WTC11 (cell line): Measurements from ENCODE around the gene CTCF. TPM values are rescaled to one million over a fixed set of nuclear protein-coding genes. Genes with fewer than 3 reads are reported as not detected.

Experiments
- ATAC-seq: fragments of 200-7000 bp; cut with Tn5 transposase; 2 replicates; pipeline ENCODE4 v1.10.0; 2021; ENCODE audit warnings: mild to moderate bottlenecking, moderate library complexity
- CTCF ChIA-PET: fragments of 300-600 bp; sonication (Branson Sonifier 250); formaldehyde crosslinking; loops from one replicate; lab custom pipeline; 2021; ENCODE audit warnings: antibody characterized with exemption; lab: Charles Lee
- POLR2A ChIA-PET: fragments of 350-600 bp; sonication (Branson Sonifier 250); formaldehyde crosslinking; loops from one replicate; lab custom pipeline; 2021; ENCODE audit warnings: antibody characterized with exemption; lab: Charles Lee
- DNase-seq: peaks from one replicate; pipeline ENCODE4 v3.0.0; 2021; ENCODE audit warnings: low spot score
- H3K27ac Mint-ChIP-seq: 2 replicates; pipeline ENCODE4 v1.8.0; 2021; ENCODE audit warnings: mixed read lengths
- H3K27me3 Mint-ChIP-seq: 2 replicates; pipeline ENCODE4 v1.8.0; 2021; ENCODE audit warnings: low read depth, mild to moderate bottlenecking, moderate library complexity, mixed read lengths
- H3K36me3 Mint-ChIP-seq: 2 replicates; pipeline ENCODE4 v1.8.0; 2021; ENCODE audit warnings: mixed read lengths
- H3K4me1 Mint-ChIP-seq: 2 replicates; pipeline ENCODE4 v1.8.0; 2022; ENCODE audit warnings: mixed read lengths
- H3K4me3 Mint-ChIP-seq: 2 replicates; pipeline ENCODE4 v1.8.0; 2021; ENCODE audit warnings: mild to moderate bottlenecking, moderate library complexity, mixed read lengths
- H3K9me3 Mint-ChIP-seq: 2 replicates; pipeline ENCODE4 v1.8.0; 2021; ENCODE audit warnings: mixed read lengths
- CREB1 ChIP-seq: sonication (generic); formaldehyde crosslinking; IDR thresholded peaks from 2 replicates; pipeline ENCODE4 v1.8.0; 2023; ENCODE audit warnings: mild to moderate bottlenecking, missing genetic modification reagents
- FOXK1 ChIP-seq: sonication (generic); formaldehyde crosslinking; IDR thresholded peaks from 2 replicates; pipeline ENCODE4 v1.8.0; 2022; ENCODE audit warnings: mild to moderate bottlenecking, moderate library complexity, missing genetic modification reagents
- GTF2I ChIP-seq: fragments of 250-450 bp; sonication (Bioruptor Pico); conservative IDR thresholded peaks from 2 replicates; pipeline ENCODE4 v1.4.0; 2021; ENCODE audit warnings: mild to moderate bottlenecking
- IRF2 ChIP-seq: sonication (generic); formaldehyde crosslinking; IDR thresholded peaks from 2 replicates; pipeline ENCODE4 v1.8.0; 2022; ENCODE audit warnings: low read depth, missing genetic modification reagents, borderline replicate concordance
- JUN ChIP-seq: sonication (generic); formaldehyde crosslinking; IDR thresholded peaks from 2 replicates; pipeline ENCODE4 v1.8.0; 2023; ENCODE audit warnings: mild to moderate bottlenecking, missing genetic modification reagents
- KAT7 ChIP-seq: sonication (generic); formaldehyde crosslinking; IDR thresholded peaks from 2 replicates; pipeline ENCODE4 v1.8.1; 2023; ENCODE audit warnings: missing genetic modification reagents, mild to moderate bottlenecking, borderline replicate concordance
- RELA ChIP-seq: sonication (generic); formaldehyde crosslinking; IDR thresholded peaks from 2 replicates; pipeline ENCODE4 v1.8.1; 2022; ENCODE audit warnings: missing genetic modification reagents, mild to moderate bottlenecking, borderline replicate concordance
- SOX15 ChIP-seq: fragments of 250-450 bp; sonication (Bioruptor Pico); IDR thresholded peaks from 2 replicates; pipeline ENCODE4 v1.9.0; 2021; ENCODE audit warnings: mild to moderate bottlenecking
- SP1 ChIP-seq: sonication (generic); formaldehyde crosslinking; conservative IDR thresholded peaks from 2 replicates; pipeline ENCODE4 v1.8.1; 2022; ENCODE audit warnings: missing genetic modification reagents
- total RNA-seq: library from RNA; stranded (reverse); gene quantifications from 3 replicates; pipeline ENCODE4 v1.2.3, GENCODE V29; 2021
- TF ChIP-seq, protein P1 (sequence below): sonication (generic); formaldehyde crosslinking; IDR thresholded peaks from 2 replicates; pipeline ENCODE4 v1.8.0; 2022; ENCODE audit warnings: mild to moderate bottlenecking, missing genetic modification reagents
- TF ChIP-seq, protein P2 (sequence below): sonication (generic); formaldehyde crosslinking; IDR thresholded peaks from 2 replicates; pipeline ENCODE4 v1.8.0; 2022; ENCODE audit warnings: mild to moderate bottlenecking, missing genetic modification reagents
- TF ChIP-seq, protein P3 (sequence below): sonication (generic); formaldehyde crosslinking; IDR thresholded peaks from 2 replicates; pipeline ENCODE4 v1.8.1; 2023; ENCODE audit warnings: mild to moderate bottlenecking, missing genetic modification reagents, moderate library complexity
- TF ChIP-seq, protein P4 (sequence below): sonication (generic); formaldehyde crosslinking; IDR thresholded peaks from 2 replicates; pipeline ENCODE4 v1.8.1; 2023; ENCODE audit warnings: mild to moderate bottlenecking, missing genetic modification reagents, moderate library complexity
- TF ChIP-seq, protein P5 (sequence below): sonication (generic); formaldehyde crosslinking; IDR thresholded peaks from 2 replicates; pipeline ENCODE4 v1.8.1; 2023; ENCODE audit warnings: mild to moderate bottlenecking, missing genetic modification reagents, borderline replicate concordance
- TF ChIP-seq, protein P6 (sequence below): sonication (generic); formaldehyde crosslinking; IDR thresholded peaks from 2 replicates; pipeline ENCODE4 v1.8.1; 2022; ENCODE audit warnings: mild to moderate bottlenecking, moderate library complexity, missing genetic modification reagents
- TF ChIP-seq, protein P7 (sequence below): sonication (generic); formaldehyde crosslinking; IDR thresholded peaks from 2 replicates; pipeline ENCODE4 v1.8.1; 2022; ENCODE audit warnings: missing genetic modification reagents, borderline replicate concordance
- TF ChIP-seq, protein P8 (sequence below): sonication (generic); formaldehyde crosslinking; IDR thresholded peaks from 2 replicates; pipeline ENCODE4 v1.8.0; 2022; ENCODE audit warnings: missing genetic modification reagents

CTCF gene
- total RNA-seq, 1 experiment from 2014 or later, result 55.4 TPM

DNA sequence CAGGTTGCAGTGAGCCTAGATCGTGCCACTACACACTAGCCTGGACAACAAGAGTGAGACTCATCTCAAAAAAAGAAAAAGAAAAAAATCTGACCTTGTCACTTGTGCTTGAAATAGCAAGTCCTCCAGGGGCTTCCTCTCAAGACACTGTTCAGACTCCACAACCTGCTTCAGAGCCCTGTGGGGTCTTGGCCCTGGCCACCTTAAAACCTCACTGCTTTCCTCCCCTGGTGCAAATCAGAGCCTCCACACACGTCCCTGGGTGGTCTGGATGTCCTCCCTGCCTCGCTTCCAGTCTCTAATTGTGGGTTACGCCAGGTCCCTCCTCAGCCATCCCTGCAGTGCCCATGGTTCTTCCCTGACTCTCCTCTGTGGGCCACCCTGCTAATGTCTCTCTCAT is 93.0 kb downstream of the CTCF start (continued):
- TF ChIP-seq, protein P1, sequence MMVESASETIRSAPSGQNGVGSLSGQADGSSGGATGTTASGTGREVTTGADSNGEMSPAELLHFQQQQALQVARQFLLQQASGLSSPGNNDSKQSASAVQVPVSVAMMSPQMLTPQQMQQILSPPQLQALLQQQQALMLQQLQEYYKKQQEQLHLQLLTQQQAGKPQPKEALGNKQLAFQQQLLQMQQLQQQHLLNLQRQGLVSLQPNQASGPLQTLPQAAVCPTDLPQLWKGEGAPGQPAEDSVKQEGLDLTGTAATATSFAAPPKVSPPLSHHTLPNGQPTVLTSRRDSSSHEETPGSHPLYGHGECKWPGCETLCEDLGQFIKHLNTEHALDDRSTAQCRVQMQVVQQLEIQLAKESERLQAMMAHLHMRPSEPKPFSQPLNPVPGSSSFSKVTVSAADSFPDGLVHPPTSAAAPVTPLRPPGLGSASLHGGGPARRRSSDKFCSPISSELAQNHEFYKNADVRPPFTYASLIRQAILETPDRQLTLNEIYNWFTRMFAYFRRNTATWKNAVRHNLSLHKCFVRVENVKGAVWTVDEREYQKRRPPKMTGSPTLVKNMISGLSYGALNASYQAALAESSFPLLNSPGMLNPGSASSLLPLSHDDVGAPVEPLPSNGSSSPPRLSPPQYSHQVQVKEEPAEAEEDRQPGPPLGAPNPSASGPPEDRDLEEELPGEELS (CRISPR knock-in tag), result no peak
- TF ChIP-seq, protein P2, sequence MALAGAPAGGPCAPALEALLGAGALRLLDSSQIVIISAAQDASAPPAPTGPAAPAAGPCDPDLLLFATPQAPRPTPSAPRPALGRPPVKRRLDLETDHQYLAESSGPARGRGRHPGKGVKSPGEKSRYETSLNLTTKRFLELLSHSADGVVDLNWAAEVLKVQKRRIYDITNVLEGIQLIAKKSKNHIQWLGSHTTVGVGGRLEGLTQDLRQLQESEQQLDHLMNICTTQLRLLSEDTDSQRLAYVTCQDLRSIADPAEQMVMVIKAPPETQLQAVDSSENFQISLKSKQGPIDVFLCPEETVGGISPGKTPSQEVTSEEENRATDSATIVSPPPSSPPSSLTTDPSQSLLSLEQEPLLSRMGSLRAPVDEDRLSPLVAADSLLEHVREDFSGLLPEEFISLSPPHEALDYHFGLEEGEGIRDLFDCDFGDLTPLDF, result no peak

DNA sequence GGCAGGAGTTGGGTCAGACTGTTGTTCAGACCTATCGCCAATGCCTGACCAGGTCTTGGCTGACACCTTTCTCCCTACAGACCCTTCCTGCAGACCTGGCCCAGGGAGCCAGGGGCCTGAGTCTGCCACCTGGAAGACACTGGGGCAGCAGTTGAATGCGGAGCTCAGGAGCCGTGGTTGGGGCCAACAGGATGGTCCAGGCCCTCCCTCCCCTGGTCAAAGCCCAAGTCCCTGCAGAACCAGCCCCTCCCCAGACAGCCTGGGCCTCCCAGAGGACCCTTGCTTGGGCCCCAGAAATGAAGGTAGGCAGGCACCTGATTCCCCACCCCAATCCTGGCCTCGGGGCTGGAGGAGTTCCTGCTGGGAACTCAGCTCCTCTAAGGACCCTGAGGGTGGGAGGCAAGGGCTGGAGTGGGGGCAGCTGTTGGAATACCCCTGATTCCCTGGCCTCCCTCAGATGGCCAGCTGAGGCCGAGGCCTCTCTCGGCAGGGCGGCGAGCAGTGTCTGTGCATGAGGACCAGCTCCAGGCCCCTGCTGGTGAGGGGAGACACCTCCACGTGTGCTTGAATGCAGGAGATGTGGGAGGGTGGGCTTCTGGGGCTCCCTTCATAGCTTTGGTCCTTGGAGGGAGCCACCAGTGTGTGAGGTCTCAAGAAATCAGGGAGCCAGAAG is 94.2 kb downstream of the CTCF start:
- no peak overlapping the region for H3K4me3 Mint-ChIP-seq
- no peaks in the 10 kb centered on the region for H3K9me3 Mint-ChIP-seq
- 0 out of 2 replicates have a peak, but pooled peaks cover 4% of the 10 kb centered on the region for H3K36me3 Mint-ChIP-seq
- POLR2A ChIA-PET, result no interaction called here
- DNase-seq (no peak), ATAC-seq (no peak)
- H3K27ac Mint-ChIP-seq, result no peak overlapping the region
- H3K27me3 Mint-ChIP-seq, result peaks cover 37% of the 10 kb centered on the region
- TF ChIP-seq JUN (no peak), GTF2I (CRISPR knock-in tag) (no peak), RELA (no peak), CREB1 (CRISPR knock-in tag) (no peak)
- TF ChIP-seq, protein P3, sequence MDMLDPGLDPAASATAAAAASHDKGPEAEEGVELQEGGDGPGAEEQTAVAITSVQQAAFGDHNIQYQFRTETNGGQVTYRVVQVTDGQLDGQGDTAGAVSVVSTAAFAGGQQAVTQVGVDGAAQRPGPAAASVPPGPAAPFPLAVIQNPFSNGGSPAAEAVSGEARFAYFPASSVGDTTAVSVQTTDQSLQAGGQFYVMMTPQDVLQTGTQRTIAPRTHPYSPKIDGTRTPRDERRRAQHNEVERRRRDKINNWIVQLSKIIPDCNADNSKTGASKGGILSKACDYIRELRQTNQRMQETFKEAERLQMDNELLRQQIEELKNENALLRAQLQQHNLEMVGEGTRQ (CRISPR knock-in tag), result no peak
- TF ChIP-seq, protein P4, sequence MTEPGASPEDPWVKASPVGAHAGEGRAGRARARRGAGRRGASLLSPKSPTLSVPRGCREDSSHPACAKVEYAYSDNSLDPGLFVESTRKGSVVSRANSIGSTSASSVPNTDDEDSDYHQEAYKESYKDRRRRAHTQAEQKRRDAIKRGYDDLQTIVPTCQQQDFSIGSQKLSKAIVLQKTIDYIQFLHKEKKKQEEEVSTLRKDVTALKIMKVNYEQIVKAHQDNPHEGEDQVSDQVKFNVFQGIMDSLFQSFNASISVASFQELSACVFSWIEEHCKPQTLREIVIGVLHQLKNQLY (CRISPR knock-in tag), result no peak
- TF ChIP-seq, protein P5, sequence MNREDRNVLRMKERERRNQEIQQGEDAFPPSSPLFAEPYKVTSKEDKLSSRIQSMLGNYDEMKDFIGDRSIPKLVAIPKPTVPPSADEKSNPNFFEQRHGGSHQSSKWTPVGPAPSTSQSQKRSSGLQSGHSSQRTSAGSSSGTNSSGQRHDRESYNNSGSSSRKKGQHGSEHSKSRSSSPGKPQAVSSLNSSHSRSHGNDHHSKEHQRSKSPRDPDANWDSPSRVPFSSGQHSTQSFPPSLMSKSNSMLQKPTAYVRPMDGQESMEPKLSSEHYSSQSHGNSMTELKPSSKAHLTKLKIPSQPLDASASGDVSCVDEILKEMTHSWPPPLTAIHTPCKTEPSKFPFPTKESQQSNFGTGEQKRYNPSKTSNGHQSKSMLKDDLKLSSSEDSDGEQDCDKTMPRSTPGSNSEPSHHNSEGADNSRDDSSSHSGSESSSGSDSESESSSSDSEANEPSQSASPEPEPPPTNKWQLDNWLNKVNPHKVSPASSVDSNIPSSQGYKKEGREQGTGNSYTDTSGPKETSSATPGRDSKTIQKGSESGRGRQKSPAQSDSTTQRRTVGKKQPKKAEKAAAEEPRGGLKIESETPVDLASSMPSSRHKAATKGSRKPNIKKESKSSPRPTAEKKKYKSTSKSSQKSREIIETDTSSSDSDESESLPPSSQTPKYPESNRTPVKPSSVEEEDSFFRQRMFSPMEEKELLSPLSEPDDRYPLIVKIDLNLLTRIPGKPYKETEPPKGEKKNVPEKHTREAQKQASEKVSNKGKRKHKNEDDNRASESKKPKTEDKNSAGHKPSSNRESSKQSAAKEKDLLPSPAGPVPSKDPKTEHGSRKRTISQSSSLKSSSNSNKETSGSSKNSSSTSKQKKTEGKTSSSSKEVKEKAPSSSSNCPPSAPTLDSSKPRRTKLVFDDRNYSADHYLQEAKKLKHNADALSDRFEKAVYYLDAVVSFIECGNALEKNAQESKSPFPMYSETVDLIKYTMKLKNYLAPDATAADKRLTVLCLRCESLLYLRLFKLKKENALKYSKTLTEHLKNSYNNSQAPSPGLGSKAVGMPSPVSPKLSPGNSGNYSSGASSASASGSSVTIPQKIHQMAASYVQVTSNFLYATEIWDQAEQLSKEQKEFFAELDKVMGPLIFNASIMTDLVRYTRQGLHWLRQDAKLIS (CRISPR knock-in tag), result no peak
- TF ChIP-seq, protein P6, sequence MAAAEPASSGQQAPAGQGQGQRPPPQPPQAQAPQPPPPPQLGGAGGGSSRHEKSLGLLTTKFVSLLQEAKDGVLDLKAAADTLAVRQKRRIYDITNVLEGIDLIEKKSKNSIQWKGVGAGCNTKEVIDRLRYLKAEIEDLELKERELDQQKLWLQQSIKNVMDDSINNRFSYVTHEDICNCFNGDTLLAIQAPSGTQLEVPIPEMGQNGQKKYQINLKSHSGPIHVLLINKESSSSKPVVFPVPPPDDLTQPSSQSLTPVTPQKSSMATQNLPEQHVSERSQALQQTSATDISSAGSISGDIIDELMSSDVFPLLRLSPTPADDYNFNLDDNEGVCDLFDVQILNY (CRISPR knock-in tag), result no peak
- H3K4me1 Mint-ChIP-seq, result peaks cover 13% of the 10 kb centered on the region
- CTCF ChIA-PET, result interaction anchor here (1.1 kb wide), 1 partner anchor 135 kb away, joined by 3 read pairs; no protein-coding TSS in a partner anchor

DNA sequence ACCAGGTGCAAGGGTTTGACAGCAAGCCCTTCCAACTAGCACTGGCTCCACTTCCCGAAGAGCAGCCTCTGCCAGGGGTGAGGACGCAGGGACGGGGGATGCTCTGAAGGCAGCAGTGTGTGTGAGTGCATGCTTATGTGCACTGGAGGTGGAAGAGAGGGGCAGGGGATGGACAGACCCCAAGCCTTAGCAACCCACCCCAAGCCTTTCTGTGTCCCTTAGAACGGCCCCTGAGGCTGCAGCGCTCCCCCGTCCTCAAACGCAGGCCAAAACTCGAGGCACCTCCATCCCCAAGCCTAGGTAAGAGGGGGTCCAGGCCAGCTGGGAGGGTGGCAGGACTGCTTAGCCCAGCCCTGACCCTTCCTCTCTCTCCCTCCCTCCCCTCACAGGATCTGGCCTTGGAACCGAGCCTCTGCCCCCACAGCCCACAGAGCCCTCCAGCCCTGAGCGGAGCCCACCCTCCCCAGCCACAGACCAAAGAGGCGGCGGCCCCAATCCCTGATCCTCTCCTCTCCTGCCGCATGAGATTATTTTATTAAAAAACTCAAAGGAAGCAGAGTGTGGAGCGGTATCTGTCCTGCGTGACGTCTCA is 94.8 kb downstream of the CTCF start:
- ATAC-seq (no peak), DNase-seq (no peak)
- H3K27ac Mint-ChIP-seq, result no peak overlapping the region
- peaks cover 30% of the 10 kb centered on the region for H3K27me3 Mint-ChIP-seq
- H3K9me3 Mint-ChIP-seq, result no peaks in the 10 kb centered on the region
- POLR2A ChIA-PET, result no interaction called here
- H3K4me3 Mint-ChIP-seq, result no peak overlapping the region
- peaks cover 17% of the 10 kb centered on the region for H3K4me1 Mint-ChIP-seq
- CTCF ChIA-PET, result interaction anchor here (1.1 kb wide), 1 partner anchor 136 kb away, joined by 3 read pairs; no protein-coding TSS in a partner anchor
- H3K36me3 Mint-ChIP-seq, result 0 out of 2 replicates have a peak, but pooled peaks cover 4% of the 10 kb centered on the region
- TF ChIP-seq IRF2 (CRISPR knock-in tag) (no peak), KAT7 (CRISPR knock-in tag) (no peak), FOXK1 (no peak), SOX15 (CRISPR knock-in tag) (no peak), SP1 (no peak)
- TF ChIP-seq, protein P7, sequence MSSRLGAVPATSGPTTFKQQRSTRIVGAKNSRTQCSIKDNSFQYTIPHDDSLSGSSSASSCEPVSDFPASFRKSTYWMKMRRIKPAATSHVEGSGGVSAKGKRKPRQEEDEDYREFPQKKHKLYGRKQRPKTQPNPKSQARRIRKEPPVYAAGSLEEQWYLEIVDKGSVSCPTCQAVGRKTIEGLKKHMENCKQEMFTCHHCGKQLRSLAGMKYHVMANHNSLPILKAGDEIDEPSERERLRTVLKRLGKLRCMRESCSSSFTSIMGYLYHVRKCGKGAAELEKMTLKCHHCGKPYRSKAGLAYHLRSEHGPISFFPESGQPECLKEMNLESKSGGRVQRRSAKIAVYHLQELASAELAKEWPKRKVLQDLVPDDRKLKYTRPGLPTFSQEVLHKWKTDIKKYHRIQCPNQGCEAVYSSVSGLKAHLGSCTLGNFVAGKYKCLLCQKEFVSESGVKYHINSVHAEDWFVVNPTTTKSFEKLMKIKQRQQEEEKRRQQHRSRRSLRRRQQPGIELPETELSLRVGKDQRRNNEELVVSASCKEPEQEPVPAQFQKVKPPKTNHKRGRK (CRISPR knock-in tag), result no peak
- TF ChIP-seq, protein P8, sequence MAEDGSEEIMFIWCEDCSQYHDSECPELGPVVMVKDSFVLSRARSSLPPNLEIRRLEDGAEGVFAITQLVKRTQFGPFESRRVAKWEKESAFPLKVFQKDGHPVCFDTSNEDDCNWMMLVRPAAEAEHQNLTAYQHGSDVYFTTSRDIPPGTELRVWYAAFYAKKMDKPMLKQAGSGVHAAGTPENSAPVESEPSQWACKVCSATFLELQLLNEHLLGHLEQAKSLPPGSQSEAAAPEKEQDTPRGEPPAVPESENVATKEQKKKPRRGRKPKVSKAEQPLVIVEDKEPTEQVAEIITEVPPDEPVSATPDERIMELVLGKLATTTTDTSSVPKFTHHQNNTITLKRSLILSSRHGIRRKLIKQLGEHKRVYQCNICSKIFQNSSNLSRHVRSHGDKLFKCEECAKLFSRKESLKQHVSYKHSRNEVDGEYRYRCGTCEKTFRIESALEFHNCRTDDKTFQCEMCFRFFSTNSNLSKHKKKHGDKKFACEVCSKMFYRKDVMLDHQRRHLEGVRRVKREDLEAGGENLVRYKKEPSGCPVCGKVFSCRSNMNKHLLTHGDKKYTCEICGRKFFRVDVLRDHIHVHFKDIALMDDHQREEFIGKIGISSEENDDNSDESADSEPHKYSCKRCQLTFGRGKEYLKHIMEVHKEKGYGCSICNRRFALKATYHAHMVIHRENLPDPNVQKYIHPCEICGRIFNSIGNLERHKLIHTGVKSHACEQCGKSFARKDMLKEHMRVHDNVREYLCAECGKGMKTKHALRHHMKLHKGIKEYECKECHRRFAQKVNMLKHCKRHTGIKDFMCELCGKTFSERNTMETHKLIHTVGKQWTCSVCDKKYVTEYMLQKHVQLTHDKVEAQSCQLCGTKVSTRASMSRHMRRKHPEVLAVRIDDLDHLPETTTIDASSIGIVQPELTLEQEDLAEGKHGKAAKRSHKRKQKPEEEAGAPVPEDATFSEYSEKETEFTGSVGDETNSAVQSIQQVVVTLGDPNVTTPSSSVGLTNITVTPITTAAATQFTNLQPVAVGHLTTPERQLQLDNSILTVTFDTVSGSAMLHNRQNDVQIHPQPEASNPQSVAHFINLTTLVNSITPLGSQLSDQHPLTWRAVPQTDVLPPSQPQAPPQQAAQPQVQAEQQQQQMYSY (CRISPR knock-in tag), result no peak
